AG04449 (cell line): ENCODE measurements around the gene VCP.

ENCODE experiments used
- CTCF ChIA-PET: fragments of 350-600 bp; formaldehyde crosslinking; extraction: SDS; loops from one replicate; lab custom pipeline; 2021; ENCODE audit warnings: antibody characterized with exemption; lab: Yijun Ruan, JAX
- POLR2A ChIA-PET: fragments of 400-600, 350-600 bp; formaldehyde crosslinking; extraction: SDS; loops from one replicate; lab custom pipeline; 2020; ENCODE audit warnings: antibody characterized with exemption, inconsistent platforms; lab: Yijun Ruan, JAX
- DNase-seq: peaks from one replicate; pipeline ENCODE4 v3.0.0-alpha.2; 2010; ENCODE audit warnings: low read depth, low spot score
- H3K4me3 ChIP-seq: 2 replicates; pipeline ENCODE4 v1.5.1; 2011; ENCODE audit warnings: low read depth, mild to moderate bottlenecking, control low read depth, low read length
- CTCF ChIP-seq: IDR thresholded peaks from one replicate; pipeline ENCODE4 v1.5.1; 2011; ENCODE audit warnings: mild to moderate bottlenecking, moderate library complexity, low read length, control low read depth, inconsistent platforms; ENCODE audit not compliant: insufficient read depth; ENCODE audit errors: missing control alignments

The VCP gene

GRCh38 chr9:35108946-35109575 is 36.6 kb upstream of the VCP start:
- CTCF ChIA-PET, result interaction anchor here (1.5 to 15.9 kb wide), 2 partner anchors 13 to 209 kb away, joined by 4 to 162 read pairs; partner anchors contain the start of gene PIGO
- TF ChIP-seq CTCF, result no peak
- POLR2A ChIA-PET, result no interaction called here
- no peak for DNase-seq
- H3K4me3 ChIP-seq, result no peak overlapping the region

DNA sequence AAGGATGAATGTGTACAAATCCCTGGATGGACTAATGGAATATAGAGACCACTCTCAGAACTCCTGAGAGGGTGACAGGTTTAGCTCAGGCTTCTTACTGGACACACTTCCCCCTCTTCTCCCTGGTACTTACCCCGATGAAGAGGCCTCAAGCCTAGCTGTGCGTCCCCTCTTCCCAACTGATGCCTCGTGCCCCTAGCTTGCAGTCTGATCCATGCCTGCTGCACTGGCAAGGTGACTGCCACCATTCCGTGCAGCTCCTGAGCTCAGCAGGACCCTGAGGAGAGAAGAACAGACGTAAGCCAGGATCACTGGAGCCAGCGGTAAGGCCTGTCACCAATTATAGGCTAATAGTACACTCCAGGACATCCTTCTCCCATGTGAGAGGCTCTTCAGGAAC is 36.0 kb upstream of the VCP start:
- ChIA-PET CTCF (interaction anchor here (1.5 to 15.9 kb wide), 2 partner anchors 12 to 209 kb away, joined by 4 to 162 read pairs; partner anchors contain the start of gene PIGO), POLR2A (no interaction called here)
- DNase-seq, result no peak
- H3K4me3 ChIP-seq, result no peak overlapping the region
- TF ChIP-seq CTCF, result no peak

GRCh38 chr9:35107297-35108290 is 35.2 kb upstream of the VCP start:
- ChIA-PET CTCF (interaction anchor here (0.9 to 15.9 kb wide), 6 partner anchors 8 to 373 kb away, joined by 3 to 162 read pairs (median 4); partner anchors contain the start of genes ATOSB, PIGO and VCP), POLR2A (no interaction called here)
- TF ChIP-seq CTCF, result no peak
- H3K4me3 ChIP-seq, result no peak overlapping the region
- no peak for DNase-seq

DNA sequence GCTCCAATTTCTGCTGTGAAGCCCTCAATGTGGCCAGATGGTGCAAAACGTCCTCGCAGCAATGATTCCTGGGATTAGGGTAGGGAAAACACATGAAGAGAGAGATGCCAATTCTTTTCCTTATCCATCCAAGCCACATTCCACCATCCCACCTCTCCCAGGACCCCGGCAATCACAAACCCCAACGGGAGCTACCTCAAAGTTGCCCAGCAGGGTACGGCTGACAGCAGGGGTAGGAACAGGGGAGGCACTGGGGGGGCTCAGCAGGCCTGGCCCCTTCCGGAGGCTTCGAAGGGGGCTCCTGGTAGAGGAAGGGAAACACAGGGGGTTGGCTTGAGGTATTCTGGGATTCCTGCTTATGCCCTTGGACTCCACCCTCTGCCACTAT is 33.9 kb upstream of the VCP start:
- no peak overlapping the region for H3K4me3 ChIP-seq
- POLR2A ChIA-PET, result no interaction called here
- no peak for TF ChIP-seq CTCF
- CTCF ChIA-PET, result interaction anchor here (0.9 to 15.9 kb wide), 6 partner anchors 10 to 374 kb away, joined by 3 to 162 read pairs (median 4); partner anchors contain the start of genes ATOSB and PIGO
- DNase-seq, result no peak

- DNase-seq, result no peak
- TF ChIP-seq CTCF, result no peak
- no peak overlapping the region for H3K4me3 ChIP-seq
- CTCF ChIA-PET, result interaction anchor here (1.2 to 15.9 kb wide), 5 partner anchors 9 to 262 kb away, joined by 3 to 162 read pairs (median 5); partner anchors contain the start of genes ATOSB and PIGO
- POLR2A ChIA-PET, result no interaction called here
These were observed 33.3 kb upstream of the VCP start for GRCh38 chr9:35105571-35106342.
